Activated CD4-positive, alpha-beta T cell treated with anti-CD3 and anti-CD28 coated beads, Interleukin-2, amount 50 U/mL, for 16 hours (primary cell): ENCODE measurements around the gene UCK2.
A peak's percentile ranks its signal among the peaks of the same experiment; 100 is the strongest.
"Not testable (repeated sequence)": the region's sequence is repeated elsewhere in the genome, so short reads cannot be mapped to it uniquely, and the experiment has no call there.

Experiments
- DNase-seq: peaks from one replicate; pipeline ENCODE4 v3.0.0-alpha.2; 2020

The UCK2 gene

GRCh38 chr1:165827268-165828102 lies at the start of gene UCK2:
Gene UCK2, plus strand, starts transcription at chr1:165827614. Its CDS starts 220 bp downstream, at chr1:165827834.
- DNase-seq: peak; percentile 86

GRCh38 chr1:165778197-165778596 lies 49.2 kb upstream of the UCK2 start:
- DNase-seq: not testable (repeated sequence)

- DNase-seq: not testable (repeated sequence)
These were observed 43.9 kb upstream of the UCK2 start for GRCh38 chr1:165783519-165783918.

- no peak for DNase-seq
These were observed 39.7 kb upstream of the UCK2 start for GRCh38 chr1:165787741-165788140.

- no peak for DNase-seq
These were observed 33.5 kb upstream of the UCK2 start for GRCh38 chr1:165793951-165794350.

DNA sequence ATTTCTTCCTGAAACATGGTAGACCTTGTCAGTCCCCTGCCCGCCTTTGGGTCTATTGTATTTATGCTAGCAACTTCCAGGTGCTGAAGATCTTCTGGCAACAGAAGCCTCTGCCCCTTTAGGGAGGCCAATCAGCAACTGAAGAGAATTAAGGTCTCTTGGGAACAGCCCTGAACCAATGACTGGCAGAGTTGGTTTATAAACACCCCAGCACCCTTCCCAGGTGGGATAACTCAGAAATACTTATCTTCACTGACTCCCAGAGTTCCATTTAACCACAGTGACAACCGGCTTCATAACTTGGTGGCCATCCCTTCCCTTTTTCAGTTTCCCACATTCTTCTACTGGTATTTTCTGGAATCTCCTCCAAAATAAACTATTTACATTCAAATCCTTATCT lies 31.5 kb upstream of the UCK2 start:
- no peak for DNase-seq

DNA sequence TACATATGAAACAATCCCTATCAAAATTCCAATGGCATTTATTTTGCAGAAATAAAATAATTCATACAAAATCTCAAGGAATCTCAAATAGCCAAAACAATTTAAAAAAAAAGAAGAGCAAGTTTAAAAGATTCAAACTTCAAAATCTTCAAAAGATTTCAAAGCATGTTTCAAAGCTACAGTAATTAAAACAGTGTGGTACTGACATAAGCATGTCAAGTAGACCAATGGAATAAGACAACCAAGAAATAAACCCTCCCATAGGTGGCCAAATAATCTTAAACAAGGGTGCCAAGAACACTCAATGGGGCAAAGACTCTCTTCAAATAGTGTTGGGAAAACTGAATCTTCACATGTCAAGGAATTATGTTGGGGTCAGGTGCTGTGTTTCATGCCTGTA lies 28.0 kb upstream of the UCK2 start:
- no peak for DNase-seq

GRCh38 chr1:165804513-165804912 lies 22.9 kb upstream of the UCK2 start:
- DNase-seq: not testable (repeated sequence)

- no peak for DNase-seq
These were observed 19.8 kb upstream of the UCK2 start for GRCh38 chr1:165807613-165808012.

DNA sequence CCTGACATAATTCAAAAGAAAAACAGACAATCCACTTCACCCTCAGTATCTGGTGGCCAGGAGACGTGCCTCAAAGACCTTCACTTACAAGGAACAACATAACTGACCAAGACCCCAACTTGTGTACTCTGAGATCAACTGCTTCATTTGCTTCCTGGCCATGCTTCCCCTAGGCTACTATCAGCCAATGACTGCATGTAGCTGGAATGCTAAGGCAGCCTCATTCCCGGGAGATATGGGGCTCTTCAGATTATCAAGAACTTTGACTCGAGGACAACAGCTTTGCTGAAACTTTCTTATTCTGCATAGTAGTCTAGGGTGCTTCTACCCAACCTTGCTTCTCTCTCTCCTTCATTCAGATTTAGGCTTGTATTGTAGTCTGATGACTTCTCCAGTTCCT lies 11.7 kb upstream of the UCK2 start:
- DNase-seq: no peak

GRCh38 chr1:165816157-165816556 lies 11.3 kb upstream of the UCK2 start:
- no peak for DNase-seq

- no peak for DNase-seq
These were observed 10.5 kb upstream of the UCK2 start for GRCh38 chr1:165816826-165817497.

DNA sequence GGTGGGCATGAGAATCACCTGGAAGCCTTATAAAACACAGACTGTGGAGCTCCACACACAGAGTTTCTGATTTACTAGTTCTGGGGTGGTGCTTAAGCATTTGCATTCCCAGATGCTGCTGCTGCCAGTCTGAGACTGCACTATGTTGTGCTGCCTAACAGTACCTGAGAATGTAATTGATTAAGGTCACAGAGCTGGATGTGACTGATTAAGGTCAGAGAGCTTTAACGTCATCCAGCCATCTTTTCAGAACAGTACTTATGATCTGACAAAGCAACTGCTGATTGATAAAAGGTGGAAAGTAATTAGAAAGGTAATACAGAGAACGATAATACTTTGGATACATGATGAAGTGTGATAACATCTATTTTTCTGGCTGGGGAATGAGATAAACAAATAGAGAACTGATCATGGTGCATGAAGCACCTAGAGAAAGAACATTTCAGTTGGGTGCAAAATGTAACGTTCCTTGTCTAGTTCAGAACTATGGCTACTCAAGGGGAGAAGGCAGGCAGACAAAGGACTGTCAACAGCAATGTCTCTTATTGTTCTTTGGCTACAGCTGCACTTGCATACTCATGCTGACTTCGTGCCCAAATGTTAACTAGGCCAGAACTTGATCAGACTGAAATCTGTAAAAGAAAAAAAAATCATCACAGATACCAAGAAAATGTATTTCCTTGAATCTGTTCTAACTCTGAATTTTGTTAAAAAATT lies 3.7 kb upstream of the UCK2 start:
- peak; percentile 23 for DNase-seq

GRCh38 chr1:165824269-165824643 lies 3.2 kb upstream of the UCK2 start:
- DNase-seq: no peak

- DNase-seq: no peak
These were observed 698 bp upstream of the UCK2 start for GRCh38 chr1:165826565-165827267.

DNA sequence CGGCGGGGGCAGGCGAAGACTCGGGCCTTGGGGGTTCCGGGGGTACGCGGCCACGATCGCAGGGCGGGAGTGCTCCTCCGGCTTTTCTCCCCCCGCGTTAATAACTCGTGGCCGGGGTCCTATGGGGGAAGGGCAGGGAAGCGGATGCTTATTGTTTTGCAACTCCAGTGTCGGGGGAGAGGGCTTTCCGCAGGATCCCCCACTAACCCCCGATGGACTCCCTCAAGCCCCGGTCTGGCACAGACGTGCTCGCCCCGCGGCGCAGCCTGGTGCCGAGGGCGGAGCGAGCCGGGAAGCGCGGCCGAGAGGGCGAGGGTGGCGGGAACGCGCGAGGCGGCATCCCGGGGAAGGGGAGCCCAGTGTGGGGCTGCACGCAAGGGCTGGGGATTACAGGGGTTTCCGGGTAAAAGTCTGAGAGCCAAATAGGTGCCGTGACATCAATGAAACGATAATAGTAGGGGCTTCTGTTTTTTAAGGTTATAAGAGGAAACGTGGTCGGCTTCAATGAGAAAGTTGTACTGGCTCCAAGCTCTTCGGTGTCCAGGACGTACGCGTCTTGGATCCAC lies 772 bp downstream of the UCK2 start:
- peak; percentile 59 for DNase-seq

DNA sequence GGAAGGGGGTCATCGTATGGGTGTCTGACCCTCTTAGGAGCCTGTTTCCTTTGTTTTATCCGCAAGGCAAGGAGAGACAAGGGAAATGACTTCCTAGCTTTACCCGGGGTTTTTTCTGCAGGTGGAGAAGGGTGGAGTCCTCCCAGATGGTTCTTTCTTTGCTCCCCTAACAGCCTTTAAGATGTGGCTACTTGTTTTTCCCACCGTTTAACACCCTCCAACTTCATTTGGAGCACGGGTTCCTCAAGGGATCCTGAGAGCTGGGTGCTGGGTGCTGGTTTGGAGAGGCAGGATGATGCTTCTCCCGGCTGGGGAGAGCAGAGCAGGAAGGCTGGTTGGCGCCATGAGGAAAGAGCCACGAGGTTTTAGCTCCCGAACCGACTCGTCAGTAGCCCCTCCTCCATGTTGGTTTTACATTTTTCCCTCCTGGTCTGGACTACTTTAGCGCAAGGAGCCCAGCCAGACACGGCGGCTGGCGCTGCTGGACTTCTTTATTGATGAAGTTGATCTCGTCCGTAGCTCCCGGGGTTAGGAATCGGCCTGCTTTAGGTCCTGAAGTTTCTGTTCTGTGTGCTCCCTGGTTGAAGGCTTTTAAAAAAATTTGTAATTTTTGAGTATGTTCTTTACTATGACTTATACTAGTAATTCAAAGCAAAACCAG lies 1.4 kb downstream of the UCK2 start:
- DNase-seq: peak; percentile 51

DNA sequence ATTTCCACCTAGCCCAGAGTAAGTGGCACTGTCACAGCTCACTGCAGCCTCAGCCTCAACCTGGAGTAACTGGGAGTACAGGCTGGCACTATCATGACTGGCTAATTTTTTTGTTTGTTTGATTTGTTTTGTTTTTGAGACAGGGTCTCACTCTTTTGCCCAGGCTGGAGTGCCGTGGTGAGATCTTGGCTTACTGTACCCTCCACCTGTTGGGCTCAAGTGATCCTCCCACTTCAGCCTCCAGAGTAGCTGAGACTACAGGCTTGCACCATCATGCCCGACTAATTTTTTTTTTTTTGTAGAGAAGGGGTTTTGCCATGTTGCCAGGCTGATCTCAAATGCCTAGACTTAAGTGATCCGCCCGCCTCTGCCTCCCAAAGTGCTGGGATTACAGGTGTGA lies 2.5 kb downstream of the UCK2 start:
- DNase-seq: no peak

DNA sequence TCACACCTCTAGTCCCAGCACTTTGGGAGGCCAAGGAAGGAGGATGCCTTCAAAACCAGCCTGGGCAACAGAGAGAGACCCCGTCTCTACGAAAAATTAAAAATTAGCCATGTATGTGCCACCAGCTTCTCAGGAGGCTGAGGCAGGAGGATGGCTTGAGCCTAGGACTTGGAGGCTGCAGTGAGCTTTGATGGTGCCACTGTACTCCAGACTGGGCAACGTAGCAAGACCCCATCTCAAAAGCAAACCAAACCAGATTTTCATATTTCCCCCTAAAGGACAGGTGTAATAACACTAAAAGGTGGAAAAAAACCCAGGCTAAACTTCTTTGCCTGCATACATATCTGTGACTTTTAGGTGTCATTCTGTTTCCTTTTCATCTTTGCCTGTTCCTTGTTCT lies 3.7 kb downstream of the UCK2 start:
- DNase-seq: no peak

GRCh38 chr1:165832902-165833301 lies 5.5 kb downstream of the UCK2 start:
- DNase-seq: no peak

- DNase-seq: no peak
These were observed 5.9 kb downstream of the UCK2 start for GRCh38 chr1:165833358-165833757.

- no peak for DNase-seq
These were observed 6.8 kb downstream of the UCK2 start for GRCh38 chr1:165834229-165834628.
